GM19238 (cell line): Measurements from ENCODE around the gene CHPF.
A peak's percentile ranks its signal among the peaks of the same experiment; 100 is the strongest.

Source experiments
- DNase-seq: peaks from one replicate; pipeline ENCODE4 v3.0.0; 2011; ENCODE audit warnings: low spot score; ENCODE audit not compliant: insufficient read length

The CHPF gene

GRCh38 chr2:219543596-219544358 is at the start of gene CHPF, which contains the start of gene TMEM198:
CHPF (minus strand) TSS chr2:219543809; CDS start chr2:219543538, 271 bp downstream.
TMEM198 (plus strand) TSS chr2:219544028; CDS start chr2:219544728, 700 bp downstream.
- peak; percentile 99 for DNase-seq

- DNase-seq, result no peak
These were observed 49.5 kb upstream of the CHPF start for GRCh38 chr2:219593154-219593553.

- DNase-seq, result no peak
These were observed 49.1 kb upstream of the CHPF start for GRCh38 chr2:219592736-219593135.

- DNase-seq, result no peak
These were observed 47.5 kb upstream of the CHPF start for GRCh38 chr2:219591091-219591490.

- DNase-seq, result no peak
These were observed 37.7 kb upstream of the CHPF start for GRCh38 chr2:219581346-219581745.

- DNase-seq, result no peak
These were observed 35.4 kb upstream of the CHPF start for GRCh38 chr2:219578811-219579613.

- DNase-seq, result no peak
These were observed 33.1 kb upstream of the CHPF start for GRCh38 chr2:219576505-219577388.

GRCh38 chr2:219575566-219576504 is 32.2 kb upstream of the CHPF start:
- no peak for DNase-seq

- no peak for DNase-seq
These were observed 31.1 kb upstream of the CHPF start for GRCh38 chr2:219574484-219575311.

GRCh38 chr2:219573166-219573565 is 29.6 kb upstream of the CHPF start:
- no peak for DNase-seq

- no peak for DNase-seq
These were observed 28.8 kb upstream of the CHPF start, which contains the start of gene INHA for GRCh38 chr2:219572237-219573001. INHA (plus strand) TSS chr2:219572310; CDS start chr2:219572375, 65 bp downstream.

GRCh38 chr2:219571311-219572236 is 28.0 kb upstream of the CHPF start, which contains the start of gene OBSL1:
OBSL1 (minus strand) TSS chr2:219571539; CDS start chr2:219571232, 307 bp downstream.
- no peak for DNase-seq

- no peak for DNase-seq
These were observed 27.3 kb upstream of the CHPF start for GRCh38 chr2:219570924-219571310.

GRCh38 chr2:219570194-219570923 is 26.8 kb upstream of the CHPF start:
- no peak for DNase-seq

- no peak for DNase-seq
These were observed 26.0 kb upstream of the CHPF start for GRCh38 chr2:219569635-219570034.

GRCh38 chr2:219569041-219569440 is 25.4 kb upstream of the CHPF start:
- DNase-seq, result no peak
